Lower leg skin (tissue), 4 donors: ENCODE data around the gene RIIAD1. TPM values are rescaled to one million over a fixed set of nuclear protein-coding genes. Genes with fewer than 3 reads are reported as not detected.
A peak's percentile ranks its signal among the peaks of the same experiment; 100 is the strongest.
"Not testable (repeated sequence)": the region's sequence is repeated elsewhere in the genome, so short reads cannot be mapped to it uniquely, and the experiment has no call there.

Experiments used
- DNase-seq, 2 donors: peaks; one replicate each; pipeline ENCODE4 v3.0.0-alpha.2; 2019; ENCODE audit warnings: low spot score in 2 of 2
- H3K4me3 ChIP-seq: fragments of 200-600 bp; sonication (generic); 2 replicates; pipeline ENCODE4 v1.5.1; 2017; ENCODE audit warnings: mild to moderate bottlenecking, low read depth; ENCODE audit not compliant: poor library complexity, severe bottlenecking
- POLR2A ChIP-seq, 2 donors: fragments of 450-650 bp; IDR thresholded peaks; one replicate each; pipeline ENCODE4 v1.6.1; 2016 to 2017; ENCODE audit warnings: antibody characterized with exemption in 2 of 2, mild to moderate bottlenecking in 1 of 2, moderate library complexity in 1 of 2
- WGBS, 2 donors: methylation state at CpG; one replicate each; pipeline ENCODE4 v1.1.5; 2018; 5-methylcytosine and 5-hydroxymethylcytosine counted together
- intact Hi-C: fragments of 100-400 bp; cut with DNase I; formaldehyde crosslinking; loops from one replicate; pipeline ENCODE4 v1.15.0; 2023; ENCODE audit warnings: low total_unique reads
- total RNA-seq, 4 donors: library from RNA; depleted of rRNA; stranded (reverse); fragments of >200 nt; gene quantifications; one replicate each; pipeline ENCODE4 v1.1.0, GENCODE V29; 2016
- TF ChIP-seq, protein P1 (sequence below), 3 donors: fragments of 450-650 bp; IDR thresholded peaks; one replicate each; pipeline ENCODE4 v1.5.1; 2016; ENCODE audit warnings: antibody characterized with exemption in 3 of 3, mild to moderate bottlenecking in 3 of 3, moderate library complexity in 2 of 3

The RIIAD1 gene
- total RNA-seq, 4 donors from 2014 or later: not detected

DNA sequence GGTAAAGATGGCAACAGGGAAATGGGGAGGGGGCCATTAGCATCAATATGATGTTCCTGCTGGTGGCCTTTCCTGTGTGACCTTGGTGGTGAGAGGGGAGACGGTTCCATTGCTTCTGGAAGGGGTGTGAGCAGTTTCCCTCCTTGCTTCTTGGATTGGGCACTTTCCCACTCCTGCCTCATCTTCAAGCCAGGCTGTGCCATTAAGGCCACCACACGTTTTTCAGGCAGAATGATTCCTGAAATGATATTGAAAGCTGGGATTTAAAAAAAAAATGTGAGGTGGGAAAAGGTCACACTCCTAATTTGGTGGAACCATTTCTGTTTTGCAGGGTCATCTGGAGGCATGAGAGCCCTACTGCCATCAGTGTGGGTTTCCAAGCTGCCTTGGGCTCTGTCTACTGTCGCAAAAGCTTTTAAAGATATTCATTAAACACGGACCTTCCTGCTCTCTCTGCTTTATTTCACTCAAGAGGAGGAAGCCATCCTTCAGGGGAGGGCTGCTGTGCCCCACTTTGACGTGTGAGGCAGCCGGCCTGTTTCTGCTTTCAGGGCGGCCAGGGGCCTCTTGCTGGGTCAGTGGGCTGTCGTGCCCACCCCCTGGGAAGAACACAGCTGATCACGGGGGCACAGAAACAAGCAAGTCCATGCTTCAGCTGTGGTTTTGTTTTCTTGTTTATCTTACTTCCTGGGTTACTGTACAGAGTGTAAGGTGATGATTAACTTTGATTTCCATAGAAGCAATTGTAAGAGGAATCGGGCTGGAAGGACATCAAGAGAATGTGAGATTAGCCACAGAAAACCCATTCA is 8.0 kb downstream of the RIIAD1 start:
- 75 to 80% methylated on average over 10 of the region's 10 CpGs for WGBS, 2 donors
- peak in 1 of 2 donors; percentile 25 for DNase-seq
- H3K4me3 ChIP-seq: no peak overlapping the region
- intact Hi-C loops: no loop called here
- TF ChIP-seq POLR2A (IDR thresholded peaks at IDR 0.05): no peak

DNA sequence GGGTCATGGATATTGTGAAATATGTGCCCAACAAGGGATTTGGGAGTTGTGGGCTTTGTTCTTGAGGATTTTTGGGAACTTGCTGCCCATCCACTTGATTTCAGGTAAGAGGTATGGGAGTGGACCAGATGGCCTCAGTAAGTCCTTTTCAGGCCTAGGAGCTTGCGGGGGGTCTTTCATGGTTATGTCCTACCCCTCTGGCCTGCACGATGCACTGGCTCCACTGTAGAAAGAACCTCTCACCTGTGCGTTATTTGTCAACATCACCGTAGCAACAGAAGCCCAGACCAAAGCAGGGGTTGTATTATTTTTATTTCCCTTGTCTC is 8.6 kb downstream of the RIIAD1 start:
- TF ChIP-seq, protein P1, sequence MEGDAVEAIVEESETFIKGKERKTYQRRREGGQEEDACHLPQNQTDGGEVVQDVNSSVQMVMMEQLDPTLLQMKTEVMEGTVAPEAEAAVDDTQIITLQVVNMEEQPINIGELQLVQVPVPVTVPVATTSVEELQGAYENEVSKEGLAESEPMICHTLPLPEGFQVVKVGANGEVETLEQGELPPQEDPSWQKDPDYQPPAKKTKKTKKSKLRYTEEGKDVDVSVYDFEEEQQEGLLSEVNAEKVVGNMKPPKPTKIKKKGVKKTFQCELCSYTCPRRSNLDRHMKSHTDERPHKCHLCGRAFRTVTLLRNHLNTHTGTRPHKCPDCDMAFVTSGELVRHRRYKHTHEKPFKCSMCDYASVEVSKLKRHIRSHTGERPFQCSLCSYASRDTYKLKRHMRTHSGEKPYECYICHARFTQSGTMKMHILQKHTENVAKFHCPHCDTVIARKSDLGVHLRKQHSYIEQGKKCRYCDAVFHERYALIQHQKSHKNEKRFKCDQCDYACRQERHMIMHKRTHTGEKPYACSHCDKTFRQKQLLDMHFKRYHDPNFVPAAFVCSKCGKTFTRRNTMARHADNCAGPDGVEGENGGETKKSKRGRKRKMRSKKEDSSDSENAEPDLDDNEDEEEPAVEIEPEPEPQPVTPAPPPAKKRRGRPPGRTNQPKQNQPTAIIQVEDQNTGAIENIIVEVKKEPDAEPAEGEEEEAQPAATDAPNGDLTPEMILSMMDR (IDR thresholded peaks at IDR 0.05): no peak
- TF ChIP-seq POLR2A (IDR thresholded peaks at IDR 0.05): no peak
- intact Hi-C loops: loop anchor here (5.0 to 10.0 kb wide), 2 partner anchors 135 to 198 kb away; no protein-coding TSS in a partner anchor
- H3K4me3 ChIP-seq: no peak overlapping the region
- DNase-seq: peak in 1 of 2 donors; percentile 43
- 91 to 92% methylated on average over 4 of the region's 4 CpGs for WGBS, 2 donors

DNA sequence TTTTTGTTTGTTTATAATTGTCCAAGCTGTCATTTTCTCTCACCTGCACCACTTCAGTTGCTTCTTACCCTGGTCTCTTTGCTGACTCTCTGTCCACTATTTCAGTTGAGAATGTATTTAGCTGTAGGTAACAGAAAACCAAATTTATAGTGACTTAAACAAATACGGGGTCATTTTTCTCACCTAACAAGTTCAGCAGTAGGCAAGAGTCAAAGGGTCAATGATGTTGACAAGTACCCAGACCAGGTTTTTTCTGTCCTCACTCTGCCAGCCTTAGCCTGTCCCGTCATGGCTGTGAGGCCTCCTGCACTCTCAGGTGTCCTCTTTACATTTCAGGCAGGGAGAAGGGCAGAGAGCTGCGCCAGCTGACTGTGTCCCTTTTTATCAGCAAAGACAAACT is 11.8 kb downstream of the RIIAD1 start:
- intact Hi-C loops: loop anchor here (5.0 to 10.0 kb wide), 2 partner anchors 138 to 201 kb away; no protein-coding TSS in a partner anchor
- 84 to 91% methylated on average over 3 of the region's 3 CpGs for WGBS, 2 donors
- H3K4me3 ChIP-seq: no peak overlapping the region
- no peak for DNase-seq
- TF ChIP-seq POLR2A (IDR thresholded peaks at IDR 0.05): no peak

DNA sequence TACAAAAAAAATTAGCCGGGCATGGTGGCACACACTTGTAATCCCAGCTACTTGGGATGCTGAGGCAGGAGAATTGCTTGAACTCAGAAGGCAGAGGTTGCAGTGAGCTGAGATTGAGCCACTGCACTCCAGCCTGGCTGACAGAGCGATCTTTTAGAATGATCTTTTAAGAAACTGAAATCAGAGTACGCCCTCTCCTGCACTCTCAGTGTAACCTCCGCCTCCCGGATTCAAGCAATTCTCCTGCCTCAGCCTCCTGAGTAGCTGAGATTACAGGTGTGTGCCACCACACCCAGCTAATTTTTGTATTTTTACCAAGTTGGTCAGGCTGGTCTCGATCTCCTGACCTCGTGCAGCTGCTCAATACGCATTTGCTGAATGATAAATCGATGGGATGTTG is 12.7 kb downstream of the RIIAD1 start:
- H3K4me3 ChIP-seq: not testable (repeated sequence)
- peak in 1 of 2 donors; percentile 10 for DNase-seq
- intact Hi-C loops: loop anchor here (5.0 to 10.0 kb wide), 2 partner anchors 139 to 202 kb away; no protein-coding TSS in a partner anchor
- 92 to 94% methylated on average over 9 of the region's 9 CpGs for WGBS, 2 donors

DNA sequence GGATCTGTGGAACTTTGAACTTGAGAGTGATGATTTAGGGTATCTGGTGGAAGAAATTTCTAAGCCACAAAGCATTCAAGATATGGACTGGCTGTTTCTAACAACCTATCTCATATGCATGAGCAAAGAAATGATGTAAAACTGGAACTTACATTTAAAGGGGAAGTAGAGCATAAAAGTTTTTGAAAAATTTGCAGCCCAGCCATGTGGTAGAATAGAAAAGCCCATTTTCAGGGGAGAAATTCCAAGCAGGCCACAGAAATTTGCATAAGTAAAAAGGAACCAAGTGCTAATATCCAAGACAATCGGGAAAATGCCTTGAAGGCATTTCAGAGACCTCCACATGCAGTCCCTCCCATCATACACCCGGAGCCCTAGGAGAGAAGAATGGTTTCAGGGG is 15.7 kb downstream of the RIIAD1 start:
- 70 to 89% methylated on average over 2 of the region's 2 CpGs for WGBS, 2 donors

DNA sequence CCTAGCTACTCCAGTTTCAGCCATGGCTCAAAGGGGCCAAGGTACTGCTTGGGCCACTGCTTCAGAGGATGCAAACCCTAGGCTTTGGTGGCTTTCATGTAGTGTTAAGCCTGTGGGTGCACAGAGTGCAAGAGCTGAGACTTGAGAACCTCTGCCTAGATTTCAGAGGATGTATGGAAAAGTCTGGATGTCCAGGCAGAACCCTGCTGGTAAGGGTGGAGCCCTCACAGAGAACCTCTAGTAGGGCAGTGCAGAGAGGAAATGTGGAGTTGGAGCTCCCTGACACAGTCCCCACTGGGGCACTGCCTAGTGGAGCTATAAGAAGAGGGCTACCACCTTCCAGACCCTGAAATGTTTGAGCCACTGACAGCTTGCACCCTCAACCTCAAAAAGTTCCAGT is 16.2 kb downstream of the RIIAD1 start:
- intact Hi-C loops: loop anchor here (10.0 kb wide), 1 partner anchor 143 kb away; no protein-coding TSS in a partner anchor
- peak in 1 of 2 donors; percentile 57 for DNase-seq
- H3K4me3 ChIP-seq: no peak overlapping the region
- TF ChIP-seq, protein P1 (IDR thresholded peaks at IDR 0.05): no peak
- no peak for TF ChIP-seq POLR2A (IDR thresholded peaks at IDR 0.05)

More for the DNA sequence above, 15.7 kb downstream of the RIIAD1 start:
- TF ChIP-seq POLR2A (IDR thresholded peaks at IDR 0.05): no peak
- TF ChIP-seq, protein P1 (IDR thresholded peaks at IDR 0.05): no peak
- intact Hi-C loops: loop anchor here (10.0 kb wide), 1 partner anchor 142 kb away; no protein-coding TSS in a partner anchor
- H3K4me3 ChIP-seq: no peak overlapping the region
- no peak for DNase-seq

DNA sequence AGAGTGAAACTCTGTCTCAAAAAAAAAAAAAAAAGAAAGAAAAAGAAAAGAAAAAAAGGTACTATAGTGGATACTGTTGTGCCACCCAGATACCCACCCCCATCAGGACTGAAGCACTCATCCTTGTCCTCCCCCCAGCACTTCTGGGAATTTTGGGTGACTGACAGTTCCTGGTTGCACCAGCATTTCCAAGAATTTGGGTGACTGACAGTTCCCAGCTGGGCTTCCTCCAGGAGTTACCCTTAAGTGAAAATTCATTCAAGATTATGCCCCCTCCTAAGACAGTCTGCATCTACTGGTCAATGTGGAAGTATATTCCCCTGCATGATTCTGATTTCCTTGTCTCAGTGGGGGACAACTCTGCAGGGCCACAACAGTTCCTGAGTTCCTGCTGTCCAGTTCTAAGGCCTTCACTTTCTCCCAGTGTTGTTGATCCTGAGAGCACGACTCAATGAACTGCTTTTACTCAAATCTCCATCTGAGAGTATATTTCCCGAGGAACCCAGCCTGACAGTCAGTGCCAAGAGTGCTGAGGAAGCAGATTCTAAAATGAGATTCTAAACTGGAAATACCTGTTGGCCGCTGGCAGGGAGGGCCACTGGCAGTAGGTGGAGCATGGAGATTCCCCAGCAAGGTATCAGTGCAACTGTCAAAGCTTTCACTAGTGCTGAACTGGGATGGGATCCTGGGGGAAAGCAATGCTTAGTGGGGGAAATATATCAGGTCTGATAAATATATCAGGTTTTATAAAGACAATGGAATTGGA is 18.5 kb downstream of the RIIAD1 start:
- intact Hi-C loops: loop anchor here (10.0 kb wide), 2 partner anchors 145 to 295 kb away; no protein-coding TSS in a partner anchor
- 29 to 42% methylated on average over 3 of the region's 3 CpGs for WGBS, 2 donors
- DNase-seq: peak; percentile 64 to 86
- H3K4me3 ChIP-seq: no peak overlapping the region
- TF ChIP-seq, protein P1 (IDR thresholded peaks at IDR 0.05): no peak
- TF ChIP-seq POLR2A (IDR thresholded peaks at IDR 0.05): no peak
